Esophagus mucosa (tissue), 1 donor: Measurements from ENCODE around the gene TAF11L4. TPM values are rescaled to one million over a fixed set of nuclear protein-coding genes. Genes with fewer than 3 reads are reported as not detected.
"Not testable (repeated sequence)": the region's sequence is repeated elsewhere in the genome, so short reads cannot be mapped to it uniquely, and the experiment has no call there.

ENCODE experiments used
- ATAC-seq: fragments of 200-7000 bp; cut with Tn5 transposase; one replicate; pipeline ENCODE4 v1.9.1; 2020
- total RNA-seq: library from RNA; stranded (reverse); gene quantifications from one replicate; pipeline ENCODE4 v1.2.4, GENCODE V29; 2023
- donor health status: DM: yes; HTN: yes; CAD: no.

TAF11L4 gene
- total RNA-seq, result not detected

- not testable (repeated sequence) for ATAC-seq
Measured at GRCh38 chr5:17521501-17521900, at the start of gene TAF11L4. Gene TAF11L4 (plus strand): TSS chr5:17521801.

DNA sequence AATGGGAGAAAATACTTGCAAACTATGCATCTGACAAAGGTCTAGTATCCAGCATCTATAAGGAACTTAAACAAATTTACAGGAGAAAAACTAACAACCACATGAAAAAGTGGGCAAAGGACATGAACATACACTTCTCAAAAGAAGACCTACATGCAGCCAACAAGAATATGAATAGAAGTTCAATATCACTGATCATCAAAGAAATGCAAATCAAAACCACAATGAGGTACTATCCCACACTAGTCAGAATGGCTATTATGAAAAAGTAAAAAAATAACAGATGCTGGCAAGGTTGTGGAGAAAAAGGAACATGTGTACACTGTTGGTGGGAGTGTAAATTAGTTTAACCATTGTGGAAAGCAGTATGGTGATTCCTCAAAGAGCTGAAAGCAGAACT is 46.5 kb upstream of the TAF11L4 start:
- not testable (repeated sequence) for ATAC-seq

- no peak for ATAC-seq
Measured at GRCh38 chr5:17477043-17477442, 44.6 kb upstream of the TAF11L4 start.

DNA sequence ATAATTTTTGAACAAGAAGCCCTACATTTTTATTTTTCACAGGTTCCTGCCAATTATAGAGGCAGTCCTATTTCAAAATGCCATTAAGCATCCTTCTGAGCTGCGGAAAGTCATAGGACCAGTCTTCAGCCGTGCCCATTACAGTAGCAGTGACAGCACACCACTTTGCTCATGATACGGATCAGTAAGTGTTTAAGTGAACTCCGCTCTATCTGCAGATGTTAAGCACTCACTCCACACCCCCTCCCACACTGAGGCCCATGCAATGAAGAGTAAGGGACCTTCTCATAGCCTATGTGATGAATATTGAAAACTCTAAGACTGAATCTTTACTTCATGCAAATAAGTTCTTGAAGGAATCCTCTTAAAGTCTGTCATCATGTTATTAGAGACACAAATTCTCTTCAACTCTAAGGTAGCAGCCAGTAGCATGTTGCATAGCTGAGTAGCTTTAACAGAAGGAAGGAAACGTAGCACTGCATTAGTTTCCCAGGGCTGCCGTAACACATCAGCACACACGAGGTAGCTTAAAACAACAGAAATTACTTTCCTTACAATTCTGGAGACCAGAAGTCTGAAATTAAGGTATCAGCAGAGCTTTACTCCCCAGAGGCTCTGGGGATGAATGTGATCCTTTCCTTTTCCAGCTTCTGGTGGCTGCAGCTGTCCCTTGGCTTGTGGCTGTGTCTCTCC is 43.9 kb upstream of the TAF11L4 start:
- ATAC-seq, result no peak

- ATAC-seq, result no peak
Measured at GRCh38 chr5:17481378-17481777, 40.2 kb upstream of the TAF11L4 start.

DNA sequence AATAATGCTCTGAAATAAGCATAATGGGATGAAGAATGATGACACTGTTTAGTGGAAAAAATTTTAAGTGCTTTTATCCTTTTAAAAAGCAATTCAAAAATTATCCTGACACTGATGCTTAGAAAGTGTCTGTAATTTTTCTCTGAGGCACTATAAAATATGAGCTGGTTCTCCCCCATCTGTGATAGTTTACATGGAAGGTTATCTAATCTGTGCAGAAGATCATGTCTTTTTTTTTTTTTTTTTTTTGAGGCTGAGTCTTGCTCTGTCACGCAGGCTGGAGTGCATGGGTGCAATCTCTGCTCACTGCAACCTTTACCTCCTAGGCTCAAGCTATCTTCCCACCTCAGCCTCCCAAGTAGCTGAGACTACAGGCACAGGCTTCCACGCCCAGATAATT is 38.8 kb upstream of the TAF11L4 start:
- no peak for ATAC-seq

GRCh38 chr5:17486464-17487173 is 35.0 kb upstream of the TAF11L4 start:
- ATAC-seq, result not testable (repeated sequence)

- ATAC-seq, result no peak
Measured at GRCh38 chr5:17487174-17487512, 34.5 kb upstream of the TAF11L4 start.

GRCh38 chr5:17491257-17491656 is 30.3 kb upstream of the TAF11L4 start:
- ATAC-seq, result not testable (repeated sequence)

DNA sequence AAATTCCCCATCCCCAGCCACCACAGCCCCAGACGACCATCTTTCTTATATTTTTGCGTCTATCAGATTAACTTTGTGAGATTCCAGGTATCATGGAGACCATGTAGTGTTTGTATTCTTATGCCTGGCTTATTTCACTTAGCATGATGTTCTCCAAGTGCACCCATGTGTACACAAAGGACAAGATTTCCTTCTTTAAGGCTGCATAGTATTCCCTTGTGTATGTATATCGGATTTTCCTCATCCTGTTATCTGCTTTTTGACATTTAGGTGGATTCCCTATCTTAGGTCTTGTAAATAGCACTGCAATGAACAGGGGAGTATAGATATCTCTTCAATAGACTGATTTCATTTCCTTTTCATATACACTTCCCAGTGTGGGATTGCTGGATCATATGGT is 28.8 kb upstream of the TAF11L4 start:
- ATAC-seq, result no peak

GRCh38 chr5:17497446-17497845 is 24.2 kb upstream of the TAF11L4 start:
- ATAC-seq, result no peak

DNA sequence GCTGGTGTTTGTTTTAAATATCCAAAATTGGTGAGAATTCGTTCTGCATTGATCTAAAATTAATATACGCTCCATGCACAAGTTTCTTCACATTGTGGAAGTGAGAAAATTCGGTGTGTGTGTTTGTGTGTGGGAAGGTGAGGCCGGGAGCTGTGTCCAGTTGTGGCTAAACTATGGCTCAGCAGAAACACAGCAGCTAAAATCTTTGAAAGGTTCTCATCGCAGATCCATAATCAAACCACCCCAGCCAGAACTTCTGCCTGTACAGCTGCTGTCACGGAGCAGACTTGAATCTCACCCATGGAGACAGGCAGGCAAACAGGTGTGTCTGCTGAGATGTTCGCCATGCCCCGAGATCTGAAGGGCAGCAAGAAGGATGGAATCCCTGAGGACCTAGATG is 23.7 kb upstream of the TAF11L4 start, which contains the start of gene TAF11L2:
TSS of gene TAF11L2 (plus strand) at position 301 of the 400 bp plus-strand sequence.
- ATAC-seq, result not testable (repeated sequence)

GRCh38 chr5:17511775-17512325 is 9.8 kb upstream of the TAF11L4 start:
- no peak for ATAC-seq

- not testable (repeated sequence) for ATAC-seq
Measured at GRCh38 chr5:17517526-17517925, 4.1 kb upstream of the TAF11L4 start.

GRCh38 chr5:17518067-17518466 is 3.5 kb upstream of the TAF11L4 start, which contains the start of gene TAF11L3:
Gene TAF11L3 (plus strand): TSS chr5:17518367.
- ATAC-seq, result not testable (repeated sequence)

- ATAC-seq, result not testable (repeated sequence)
Measured at GRCh38 chr5:17519508-17519907, 2.1 kb upstream of the TAF11L4 start.

GRCh38 chr5:17524935-17525334 is 3.3 kb downstream of the TAF11L4 start, which contains the start of gene TAF11L5:
Gene TAF11L5 (plus strand): TSS chr5:17525235.
- ATAC-seq, result not testable (repeated sequence)

GRCh38 chr5:17526504-17526903 is 4.9 kb downstream of the TAF11L4 start:
- ATAC-seq, result not testable (repeated sequence)

GRCh38 chr5:17528369-17528768 is 6.8 kb downstream of the TAF11L4 start, which contains the start of gene TAF11L6:
Gene TAF11L6 (plus strand): TSS chr5:17528669.
- ATAC-seq, result not testable (repeated sequence)
